HepG2 (cell line): ENCODE data around the gene SEPTIN2. TPM values are rescaled to one million over a fixed set of nuclear protein-coding genes. Genes with fewer than 3 reads are reported as not detected.
A peak's percentile ranks its signal among the peaks of the same experiment; 100 is the strongest.

Experiments used
- ATAC-seq: fragments of 200-7000 bp; cut with Tn5 transposase; 3 replicates; pipeline ENCODE4 v1.9.1; 2020; ENCODE audit warnings: mild to moderate bottlenecking, moderate library complexity
- BruUV-seq: library from RNA; stranded (reverse); fragments of 400-500 nt; replicated peaks from 2 replicates; lab custom pipeline; 2021; lab: Mats Ljungman, UMichigan
- CTCF ChIA-PET: fragments of 300-600 bp; formaldehyde crosslinking; extraction: SDS; loops from one replicate; lab custom pipeline; 2021; ENCODE audit warnings: low total read pairs, inconsistent platforms, low intra/inter-chr PET ratio; lab: Yijun Ruan, JAX
- POLR2A ChIA-PET: fragments of 350-600 bp; sonication (Branson Sonifier 250); formaldehyde crosslinking; loops from one replicate; lab custom pipeline; 2020; ENCODE audit warnings: antibody characterized with exemption, inconsistent platforms; lab: Yijun Ruan, JAX
- DNase-seq: peaks from one replicate; pipeline ENCODE4 v3.0.0-alpha.2; 2015; ENCODE audit warnings: low spot score
- FAIRE-seq: peaks from 3 replicates; lab custom pipeline; 2011; peaks lifted over from hg19 to GRCh38; lab: Jason Lieb, UNC
- H2AFZ ChIP-seq: one replicate; pipeline ENCODE4 v1.6.1; 2011; ENCODE audit warnings: low read length, inconsistent platforms
- H3K27ac ChIP-seq: fragments of 300-600 bp; 3 replicates; pipeline ENCODE4 v1.8.0; 2011; ENCODE audit warnings: mixed run types, mild to moderate bottlenecking, mixed read lengths, low read length, inconsistent platforms; ENCODE audit not compliant: insufficient read depth; ENCODE audit errors: extremely low read length
- H3K27me3 ChIP-seq, 2 experiments: fragments of 200-600 bp in 1 of 2; 2 replicates in 1 of 2; 3 replicates in 1 of 2; pipeline versions ENCODE4 v1.6.0 to v1.8.0; 2011; ENCODE audit warnings: low read length in 2 of 2, mild to moderate bottlenecking in 2 of 2, moderate library complexity in 2 of 2, inconsistent platforms in 1 of 2; ENCODE audit not compliant: insufficient read depth in 2 of 2, control insufficient read depth in 1 of 2
- H3K36me3 ChIP-seq, 2 experiments: fragments of 200-600 bp in 1 of 2; replicated peaks in 1 of 2; 2 replicates in 1 of 2; 3 replicates in 1 of 2; pipeline versions ENCODE4 v1.5.1 to v1.8.0; 2011; ENCODE audit warnings: low read length in 2 of 2, inconsistent platforms in 1 of 2; ENCODE audit not compliant: insufficient read depth in 2 of 2, control insufficient read depth in 1 of 2
- H3K4me1 ChIP-seq: 2 replicates; pipeline ENCODE4 v1.5.1; 2012; ENCODE audit warnings: low read length, inconsistent platforms; ENCODE audit not compliant: insufficient read depth
- H3K4me2 ChIP-seq: 2 replicates; pipeline ENCODE4 v1.6.0; 2011; ENCODE audit warnings: low read depth, low read length, inconsistent platforms
- H3K4me3 ChIP-seq, 3 experiments: fragments of 200-600 bp in 1 of 3; sonication (generic), shearing (Covaris generic) in 1 of 3; replicated peaks in 1 of 3; 2 replicates each; pipeline ENCODE4 v1.5.1; 2011 to 2016; ENCODE audit warnings: low read length in 3 of 3, inconsistent platforms in 2 of 3, low read depth in 2 of 3, mild to moderate bottlenecking in 2 of 3, control low read depth in 1 of 3, mixed read lengths in 1 of 3; ENCODE audit not compliant: insufficient read depth in 1 of 3
- H3K79me2 ChIP-seq: one replicate; pipeline ENCODE4 v1.6.1; 2011; ENCODE audit warnings: low read length, inconsistent platforms; ENCODE audit not compliant: insufficient read depth
- H3K9ac ChIP-seq: 2 replicates; pipeline ENCODE4 v1.6.0; 2011; ENCODE audit warnings: mild to moderate bottlenecking, low read depth, low read length, inconsistent platforms; ENCODE audit not compliant: insufficient read depth
- H3K9me3 ChIP-seq: 2 replicates; pipeline ENCODE4 v1.5.1; 2012; ENCODE audit warnings: mild to moderate bottlenecking, low read length
- H4K20me1 ChIP-seq: 2 replicates; pipeline ENCODE4 v1.6.0; 2011; ENCODE audit warnings: inconsistent platforms, mild to moderate bottlenecking, low read length, moderate library complexity; ENCODE audit not compliant: insufficient read depth
- HDAC1 ChIP-seq: sonication (generic); formaldehyde crosslinking; IDR thresholded peaks from 2 replicates; pipeline ENCODE4 v1.5.1; 2020; ENCODE audit warnings: mild to moderate bottlenecking, missing genetic modification reagents
- HNF1A ChIP-seq, 2 experiments: sonication (generic) in 1 of 2; formaldehyde crosslinking in 1 of 2; IDR thresholded peaks; 2 replicates each; pipeline versions ENCODE4 v1.4.0 to v1.6.1; 2016 to 2020; ENCODE audit warnings: borderline replicate concordance in 1 of 2, low read depth in 1 of 2, mild to moderate bottlenecking in 1 of 2, missing genetic modification reagents in 1 of 2
- TEAD3 ChIP-seq: optimal IDR thresholded peaks from 2 replicates; pipeline ENCODE3; 2016; ENCODE audit warnings: borderline replicate concordance
- ZBTB38 ChIP-seq: sonication (generic); formaldehyde crosslinking; IDR thresholded peaks from 2 replicates; pipeline ENCODE4 v1.5.1; 2020; ENCODE audit warnings: mild to moderate bottlenecking, missing genetic modification reagents
- ZKSCAN5 ChIP-seq: sonication (generic); formaldehyde crosslinking; IDR thresholded peaks from 2 replicates; pipeline ENCODE4 v1.5.1; 2020; ENCODE audit warnings: mild to moderate bottlenecking, missing genetic modification reagents
- ZNF282 ChIP-seq: fragments of 450-650 bp; IDR thresholded peaks from 2 replicates; pipeline ENCODE4 v1.6.1; 2018; ENCODE audit not compliant: partially characterized antibody
- WGBS: methylation state at CpG from one replicate; pipeline ENCODE4 v1.1.6; 2017; ENCODE audit warnings: low lambda C conversion rate; 5-methylcytosine and 5-hydroxymethylcytosine counted together
- in situ Hi-C: cut with HindIII; loops from 2 replicates; pipeline ENCODE4 v1.10.0; 2017; ENCODE audit warnings: low pct_unique_long_range_greater_than_20kb; ENCODE audit not compliant: extremely low pct_ligation_motif_present
- intact Hi-C: fragments of 100-400 bp; cut with micrococcal nuclease; formaldehyde crosslinking; loops from one replicate; pipeline ENCODE4 v1.10.0; 2022; ENCODE audit not compliant: unreplicated experiment
- polyA plus RNA-seq, 8 experiments: library from polyadenylated mRNA; depleted of rRNA in 3 of 8; stranded (reverse) in 7 of 8; unstranded in 1 of 8; fragments of >200 nt; fragmentation: Illumina TruSeq in 4 of 8; extraction: Trizol in 4 of 8; gene quantifications; 2 replicates each; pipeline versions ENCODE4 v1.2.1 to v1.2.3, GENCODE V29; 2011 to 2016; ENCODE audit warnings: low read depth in 4 of 8, missing spikeins in 1 of 8, mixed read lengths in 1 of 8; ENCODE audit not compliant: insufficient read depth in 1 of 8
- total RNA-seq, 5 experiments: library from RNA; depleted of rRNA; stranded (reverse); fragments of >200 nt; fragmentation: Illumina TruSeq; extraction: Trizol; gene quantifications; 2 replicates each; pipeline ENCODE4 v1.2.3, GENCODE V29; 2016; ENCODE audit warnings: low read depth in 1 of 5

The SEPTIN2 gene
- total and polyA plus RNA-seq, 2 of the 13 experiments (the other 11 are each of a cell fraction or from before 2014, with no cell fraction given), result 493 to 733 TPM

- Histone ChIP-seq H3K9ac (no peak overlapping the region), H3K4me1 (peaks cover 87% of the 10 kb centered on the region), H3K4me3 (no peak overlapping the region), H3K4me2 (no peak overlapping the region), H3K36me3 (peaks cover 0 to 5% of the 10 kb centered on the region in 2 experiments; a peak in 4 of 5 replicates), H4K20me1 (peaks cover 45% of the 10 kb centered on the region), H3K27me3 (no peaks in the 10 kb centered on the region), H3K9me3 (no peaks in the 10 kb centered on the region), H3K27ac (peak overlapping the region; percentile 4), H3K79me2 (peaks cover 100% of the 10 kb centered on the region)
- POLR2A ChIA-PET, result no interaction called here
- in situ Hi-C loops, result no loop called here
- intact Hi-C loops, result no loop called here
- DNase-seq (no peak), FAIRE-seq (no peak)
- no TSS peak for BruUV-seq
- WGBS, result 90% methylated on average over 18 of the region's 18 CpGs
- CTCF ChIA-PET, result no interaction called here
- TF ChIP-seq HDAC1 (no peak), TEAD3 (CRISPR knock-in tag) (peak; percentile 12), ZBTB38 (peak; percentile 67; the same call in 1 of the 2 replicates)
- TF ChIP-seq, all 625 proteins: peak for 2
- H2AFZ ChIP-seq, result no peak overlapping the region
- ATAC-seq, result peak; percentile 10; the same call in 2 of the 3 replicates
Measured at GRCh38 chr2:241308832-241309500, 6.8 kb upstream of the SEPTIN2 start.

GRCh38 chr2:241309684-241310117, 6.0 kb upstream of the SEPTIN2 start:
- Histone ChIP-seq H3K36me3 (peaks cover 0 to 5% of the 10 kb centered on the region in 2 experiments; a peak in 4 of 5 replicates), H3K4me3 (no peak overlapping the region), H3K79me2 (peaks cover 100% of the 10 kb centered on the region), H4K20me1 (peaks cover 40% of the 10 kb centered on the region), H3K4me1 (peaks cover 82% of the 10 kb centered on the region), H3K27ac (peak overlapping the region; percentile 4), H2AFZ (no peak overlapping the region), H3K9ac (no peak overlapping the region), H3K4me2 (no peak overlapping the region), H3K27me3 (no peaks in the 10 kb centered on the region; a peak in 1 of 5 replicates), H3K9me3 (no peaks in the 10 kb centered on the region)
- no peak for FAIRE-seq
- ATAC-seq, result no peak; the same call in 2 of the 3 replicates
- no peak for TF ChIP-seq ZKSCAN5
- TF ChIP-seq ZNF282, result no peak
- no peak for TF ChIP-seq HNF1A (IDR thresholded peaks at IDR 0.05; ENCODE audit: low read depth)
- TF ChIP-seq HNF1A (CRISPR knock-in tag; IDR thresholded peaks at IDR 0.05; ENCODE audit: borderline replicate concordance), result no peak
- intact Hi-C loops, result no loop called here
- CTCF ChIA-PET, result no interaction called here
- POLR2A ChIA-PET, result no interaction called here
- DNase-seq, result no peak
- in situ Hi-C loops, result no loop called here
- no TSS peak for BruUV-seq
- 85% methylated on average over 2 of the region's 2 CpGs for WGBS
